Parathyroid adenoma (tissue), 2 donors: ENCODE results near the gene TLR9.
A peak's percentile ranks its signal among the peaks of the same experiment; 100 is the strongest.

Experiments
- H2AFZ ChIP-seq: fragments of 300-600 bp; sonication (generic); one replicate; pipeline ENCODE4 v1.7.0; 2017; ENCODE audit warnings: antibody characterized with exemption, mild to moderate bottlenecking
- H3K27ac ChIP-seq: fragments of 300-600 bp; sonication (generic); one replicate; pipeline ENCODE4 v1.7.0; 2017
- H3K27me3 ChIP-seq: fragments of 300-600 bp; sonication (generic); one replicate; pipeline ENCODE4 v1.7.0; 2017; ENCODE audit warnings: low read length; ENCODE audit not compliant: control insufficient read depth, insufficient read depth
- H3K36me3 ChIP-seq: fragments of 300-600 bp; sonication (generic); one replicate; pipeline ENCODE4 v1.7.0; 2017; ENCODE audit warnings: low read length; ENCODE audit not compliant: control insufficient read depth, insufficient read depth
- H3K4me1 ChIP-seq: fragments of 300-600 bp; sonication (generic); one replicate; pipeline ENCODE4 v1.7.0; 2017; ENCODE audit warnings: control low read depth
- H3K4me2 ChIP-seq: fragments of 300-600 bp; sonication (generic); one replicate; pipeline ENCODE4 v1.7.0; 2017; ENCODE audit warnings: low read length
- H3K4me3 ChIP-seq: fragments of 300-600 bp; sonication (generic); one replicate; pipeline ENCODE4 v1.7.0; 2017; ENCODE audit warnings: low read depth, low read length
- H3K79me2 ChIP-seq: fragments of 300-600 bp; sonication (generic); one replicate; pipeline ENCODE4 v1.7.0; 2017; ENCODE audit warnings: control low read depth
- H3K9ac ChIP-seq: fragments of 300-600 bp; sonication (generic); one replicate; pipeline ENCODE4 v1.7.0; 2017; ENCODE audit warnings: mild to moderate bottlenecking
- H3K9me3 ChIP-seq: fragments of 300-600 bp; sonication (generic); one replicate; pipeline ENCODE4 v1.7.0; 2017; ENCODE audit warnings: low read length; ENCODE audit not compliant: control insufficient read depth
- CTCF ChIP-seq: fragments of 300-600 bp; sonication (generic); IDR thresholded peaks from one replicate; pipeline ENCODE4 v1.7.0; 2017; ENCODE audit warnings: antibody characterized with exemption, mild to moderate bottlenecking
- donor health status: primary hyperparathyroidism.

The TLR9 gene

GRCh38 chr3:52245322-52246263, 20.1 kb upstream of the TLR9 start, which contains the start of gene PPM1M:
TSS of gene PPM1M (plus strand) at chr3:52245759. CDS start at chr3:52245825, 66 bp downstream.
- Histone ChIP-seq H3K79me2 (no peaks in the 10 kb centered on the region), H3K9me3 (no peaks in the 10 kb centered on the region), H2AFZ (peak within 1 kb of the TSS; percentile 87), H3K4me3 (peak within 1 kb of the TSS; percentile 56), H3K27me3 (no peaks in the 10 kb centered on the region), H3K36me3 (no peaks in the 10 kb centered on the region), H3K4me2 (peak within 1 kb of the TSS; percentile 84), H3K9ac (no peak within 1 kb of the TSS), H3K4me1 (no peaks in the 10 kb centered on the region), H3K27ac (peak within 1 kb of the TSS; percentile 27)
- no peak for TF ChIP-seq CTCF

GRCh38 chr3:52243791-52244628, 18.6 kb upstream of the TLR9 start:
- no peaks in the 10 kb centered on the region for H3K36me3 ChIP-seq
- H3K27me3 ChIP-seq = no peaks in the 10 kb centered on the region
- H3K4me2 ChIP-seq = no peak overlapping the region
- no peaks in the 10 kb centered on the region for H3K9me3 ChIP-seq
- H2AFZ ChIP-seq = no peak overlapping the region
- no peak overlapping the region for H3K27ac ChIP-seq
- H3K4me3 ChIP-seq = no peak overlapping the region
- H3K9ac ChIP-seq = no peak overlapping the region
- no peaks in the 10 kb centered on the region for H3K79me2 ChIP-seq
- peaks cover 2% of the 10 kb centered on the region for H3K4me1 ChIP-seq
- TF ChIP-seq CTCF = no peak

- no peak overlapping the region for H2AFZ ChIP-seq
- H3K27ac ChIP-seq = no peak overlapping the region
- no peak for TF ChIP-seq CTCF
- H3K27me3 ChIP-seq = no peaks in the 10 kb centered on the region
- no peak overlapping the region for H3K4me2 ChIP-seq
- H3K9me3 ChIP-seq = no peaks in the 10 kb centered on the region
- H3K9ac ChIP-seq = no peak overlapping the region
- no peaks in the 10 kb centered on the region for H3K36me3 ChIP-seq
- H3K79me2 ChIP-seq = no peaks in the 10 kb centered on the region
- H3K4me1 ChIP-seq = peaks cover 18% of the 10 kb centered on the region
- no peak overlapping the region for H3K4me3 ChIP-seq
Observed at GRCh38 chr3:52242039-52242438, 16.6 kb upstream of the TLR9 start.

- H3K9me3 ChIP-seq = no peaks in the 10 kb centered on the region
- no peaks in the 10 kb centered on the region for H3K36me3 ChIP-seq
- no peak overlapping the region for H3K4me2 ChIP-seq
- no peak overlapping the region for H2AFZ ChIP-seq
- H3K27ac ChIP-seq = no peak overlapping the region
- H3K4me1 ChIP-seq = peaks cover 18% of the 10 kb centered on the region
- no peak overlapping the region for H3K9ac ChIP-seq
- no peak overlapping the region for H3K4me3 ChIP-seq
- H3K27me3 ChIP-seq = no peaks in the 10 kb centered on the region
- TF ChIP-seq CTCF = no peak
- H3K79me2 ChIP-seq = no peaks in the 10 kb centered on the region
Observed at GRCh38 chr3:52240886-52241370, 15.5 kb upstream of the TLR9 start.
